ENCODE results near the gene FUT6. TPM values are rescaled to one million over a fixed set of nuclear protein-coding genes. Genes with fewer than 3 reads are reported as not detected.
"Not testable (repeated sequence)": the region's sequence is repeated elsewhere in the genome, so short reads cannot be mapped to it uniquely, and the experiment has no call there.

Gene FUT6
- total and polyA plus RNA-seq, 4 donors = 2.6 to 14.0 (median 7.3) TPM

DNA sequence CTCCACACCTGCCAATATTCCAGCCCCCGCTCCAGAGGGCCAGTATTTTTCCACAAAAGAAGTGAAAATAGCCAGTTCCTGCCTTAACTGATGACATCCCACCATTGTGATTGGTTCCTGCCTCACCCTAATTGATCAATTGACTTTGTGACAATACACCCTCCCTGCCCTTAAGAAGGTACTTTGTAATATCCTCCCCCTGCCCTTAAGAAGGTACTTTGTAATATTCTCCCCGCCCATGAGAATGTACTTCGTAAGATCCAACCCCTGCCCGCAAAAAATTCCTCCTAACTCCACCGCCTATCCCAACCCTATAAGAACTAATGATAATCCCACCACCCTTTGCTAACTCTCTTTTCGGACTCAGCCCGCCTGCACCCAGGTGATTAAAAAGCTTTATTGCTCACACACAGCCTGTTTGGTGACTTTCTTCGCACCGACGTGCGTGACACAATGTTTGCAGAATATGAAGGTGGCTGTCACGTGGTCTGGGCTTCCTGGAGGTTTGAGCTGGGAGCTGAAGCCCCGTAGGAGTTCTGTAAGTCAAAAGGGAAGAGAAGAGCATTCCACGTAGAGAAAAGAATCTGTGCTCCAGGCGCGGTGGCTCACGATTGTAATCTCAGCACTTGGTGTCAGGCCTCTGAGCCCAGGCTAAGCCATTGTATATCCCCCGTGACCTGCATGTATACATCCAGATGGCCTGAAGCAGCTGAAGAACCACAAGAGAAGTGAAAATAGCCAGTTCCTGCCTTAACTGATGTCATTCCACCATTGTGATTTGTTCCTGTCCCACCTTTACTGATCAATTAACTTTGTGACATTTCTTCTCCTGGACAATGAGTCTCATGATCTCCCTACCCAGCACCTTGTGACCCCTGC is 17.9 kb upstream of the FUT6 start (continued):
- TF ChIP-seq, protein P1, sequence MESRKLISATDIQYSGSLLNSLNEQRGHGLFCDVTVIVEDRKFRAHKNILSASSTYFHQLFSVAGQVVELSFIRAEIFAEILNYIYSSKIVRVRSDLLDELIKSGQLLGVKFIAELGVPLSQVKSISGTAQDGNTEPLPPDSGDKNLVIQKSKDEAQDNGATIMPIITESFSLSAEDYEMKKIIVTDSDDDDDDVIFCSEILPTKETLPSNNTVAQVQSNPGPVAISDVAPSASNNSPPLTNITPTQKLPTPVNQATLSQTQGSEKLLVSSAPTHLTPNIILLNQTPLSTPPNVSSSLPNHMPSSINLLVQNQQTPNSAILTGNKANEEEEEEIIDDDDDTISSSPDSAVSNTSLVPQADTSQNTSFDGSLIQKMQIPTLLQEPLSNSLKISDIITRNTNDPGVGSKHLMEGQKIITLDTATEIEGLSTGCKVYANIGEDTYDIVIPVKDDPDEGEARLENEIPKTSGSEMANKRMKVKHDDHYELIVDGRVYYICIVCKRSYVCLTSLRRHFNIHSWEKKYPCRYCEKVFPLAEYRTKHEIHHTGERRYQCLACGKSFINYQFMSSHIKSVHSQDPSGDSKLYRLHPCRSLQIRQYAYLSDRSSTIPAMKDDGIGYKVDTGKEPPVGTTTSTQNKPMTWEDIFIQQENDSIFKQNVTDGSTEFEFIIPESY (IDR thresholded peaks at IDR 0.05) = no peak

DNA sequence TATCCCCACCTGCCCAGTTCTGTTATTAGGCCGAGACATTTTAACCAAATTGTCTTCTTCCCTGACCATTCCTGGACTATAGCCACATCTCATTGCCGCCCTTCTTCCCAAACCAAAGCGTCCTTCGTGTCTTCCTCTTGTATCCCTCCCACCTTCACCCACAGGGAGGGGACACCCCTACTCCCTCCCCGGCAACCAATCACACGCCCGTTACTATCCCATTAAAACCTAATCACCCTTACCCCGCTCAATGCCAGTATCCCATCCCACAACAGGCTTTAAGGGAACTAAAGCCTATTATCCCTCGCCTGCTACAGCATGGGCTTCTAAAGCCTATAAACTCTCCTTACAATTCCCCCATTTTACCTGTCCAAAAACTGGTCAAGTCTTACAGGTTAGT is 15.6 kb upstream of the FUT6 start:
- not testable (repeated sequence) for DNase-seq (ENCODE audit: low spot score); H3K4me3 ChIP-seq (ENCODE audit: low read depth in 1 of 3, low read length in 3 of 3); H3K27ac ChIP-seq (ENCODE audit: low read depth in 1 of 2, low read length in 2 of 2); H3K36me3 ChIP-seq (ENCODE audit: control insufficient read depth in 4 of 4, insufficient read depth in 3 of 4, low read depth in 1 of 4, low read length in 3 of 4); H3K27me3 ChIP-seq (ENCODE audit: control insufficient read depth in 4 of 4, insufficient read depth in 4 of 4, low read length in 3 of 4); H3K9me3 ChIP-seq (ENCODE audit: control insufficient read depth in 4 of 4, low read length in 3 of 4); H3K4me1 ChIP-seq (ENCODE audit: control insufficient read depth in 4 of 4, insufficient read depth in 4 of 4, low read length in 3 of 4); H3K9ac ChIP-seq (ENCODE audit: low read depth in 1 of 2, low read length in 2 of 2)
- 92% methylated on average over 9 of the region's 9 CpGs for WGBS

DNA sequence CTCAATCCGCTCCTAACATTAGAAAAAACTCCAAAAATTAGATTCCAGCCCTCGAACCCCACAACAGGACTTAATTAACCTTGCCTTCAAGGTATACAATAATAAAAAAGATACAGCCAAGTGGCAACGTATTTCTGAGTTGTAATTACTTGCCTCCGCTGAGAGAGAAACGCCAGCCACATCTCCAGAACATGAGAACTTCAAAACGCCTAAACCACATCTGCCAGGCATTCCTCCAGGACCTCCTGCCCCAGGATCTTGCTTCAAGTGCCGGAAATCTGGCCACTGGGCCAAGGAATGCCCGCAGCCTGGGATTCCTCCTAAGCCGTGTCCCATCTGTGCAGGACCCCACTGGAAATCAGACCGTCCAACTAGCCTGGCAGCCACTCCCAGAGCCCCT is 14.6 kb upstream of the FUT6 start:
- H3K27ac ChIP-seq (ENCODE audit: low read depth in 1 of 2, low read length in 2 of 2); H3K27me3 ChIP-seq (ENCODE audit: control insufficient read depth in 4 of 4, insufficient read depth in 4 of 4, low read length in 3 of 4); H3K4me1 ChIP-seq (ENCODE audit: control insufficient read depth in 4 of 4, insufficient read depth in 4 of 4, low read length in 3 of 4); H3K4me3 ChIP-seq (ENCODE audit: low read depth in 1 of 3, low read length in 3 of 3); H3K9ac ChIP-seq (ENCODE audit: low read depth in 1 of 2, low read length in 2 of 2); H3K36me3 ChIP-seq (ENCODE audit: control insufficient read depth in 4 of 4, insufficient read depth in 3 of 4, low read depth in 1 of 4, low read length in 3 of 4); DNase-seq (ENCODE audit: low spot score); H3K9me3 ChIP-seq (ENCODE audit: control insufficient read depth in 4 of 4, low read length in 3 of 4): not testable (repeated sequence)
- 88% methylated on average over 10 of the region's 10 CpGs for WGBS

DNA sequence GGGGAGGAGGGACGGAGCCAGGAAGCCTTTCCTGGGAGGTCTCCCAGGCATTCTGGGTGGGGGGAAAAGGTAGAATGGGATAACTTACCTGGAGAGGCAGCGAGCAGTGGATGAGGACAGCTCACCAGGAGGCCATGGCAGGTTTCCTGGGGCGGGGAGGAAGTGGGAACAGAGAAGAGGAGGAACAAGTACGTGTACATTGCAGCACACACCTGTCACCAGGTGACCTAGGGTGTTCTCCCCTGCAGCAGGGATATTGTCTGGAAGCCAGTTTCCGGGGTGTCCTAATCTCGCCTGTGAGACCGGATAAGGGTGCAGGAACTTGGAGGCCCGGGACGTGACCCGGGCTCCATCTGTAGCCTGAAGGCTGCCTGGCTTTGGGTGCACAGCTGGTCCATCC is 11.8 kb upstream of the FUT6 start, which contains the start of gene FUT3:
Gene FUT3 (minus strand): TSS at position 148 of the 400 bp plus-strand sequence.
- Histone ChIP-seq H3K4me3 (ENCODE audit: low read depth in 1 of 3, low read length in 3 of 3) (no peak within 1 kb of the TSS), H3K36me3 (ENCODE audit: control insufficient read depth in 4 of 4, insufficient read depth in 3 of 4, low read depth in 1 of 4, low read length in 3 of 4) (no peaks in the 10 kb centered on the region), H3K27ac (ENCODE audit: low read depth in 1 of 2, low read length in 2 of 2) (no peak within 1 kb of the TSS), H3K9ac (ENCODE audit: low read depth in 1 of 2, low read length in 2 of 2) (no peak within 1 kb of the TSS), H3K4me1 (ENCODE audit: control insufficient read depth in 4 of 4, insufficient read depth in 4 of 4, low read length in 3 of 4) (peaks cover 0 to 5% (median 2%) of the 10 kb centered on the region in 4 donors), H3K9me3 (ENCODE audit: control insufficient read depth in 4 of 4, low read length in 3 of 4) (no peaks in the 10 kb centered on the region), H3K27me3 (ENCODE audit: control insufficient read depth in 4 of 4, insufficient read depth in 4 of 4, low read length in 3 of 4) (no peaks in the 10 kb centered on the region)
- 72% methylated on average over 10 of the region's 10 CpGs for WGBS
- DNase-seq (ENCODE audit: low spot score) = no peak
- TF ChIP-seq NR2F2 (IDR thresholded peaks at IDR 0.05) = no peak
- TF ChIP-seq, protein P2, sequence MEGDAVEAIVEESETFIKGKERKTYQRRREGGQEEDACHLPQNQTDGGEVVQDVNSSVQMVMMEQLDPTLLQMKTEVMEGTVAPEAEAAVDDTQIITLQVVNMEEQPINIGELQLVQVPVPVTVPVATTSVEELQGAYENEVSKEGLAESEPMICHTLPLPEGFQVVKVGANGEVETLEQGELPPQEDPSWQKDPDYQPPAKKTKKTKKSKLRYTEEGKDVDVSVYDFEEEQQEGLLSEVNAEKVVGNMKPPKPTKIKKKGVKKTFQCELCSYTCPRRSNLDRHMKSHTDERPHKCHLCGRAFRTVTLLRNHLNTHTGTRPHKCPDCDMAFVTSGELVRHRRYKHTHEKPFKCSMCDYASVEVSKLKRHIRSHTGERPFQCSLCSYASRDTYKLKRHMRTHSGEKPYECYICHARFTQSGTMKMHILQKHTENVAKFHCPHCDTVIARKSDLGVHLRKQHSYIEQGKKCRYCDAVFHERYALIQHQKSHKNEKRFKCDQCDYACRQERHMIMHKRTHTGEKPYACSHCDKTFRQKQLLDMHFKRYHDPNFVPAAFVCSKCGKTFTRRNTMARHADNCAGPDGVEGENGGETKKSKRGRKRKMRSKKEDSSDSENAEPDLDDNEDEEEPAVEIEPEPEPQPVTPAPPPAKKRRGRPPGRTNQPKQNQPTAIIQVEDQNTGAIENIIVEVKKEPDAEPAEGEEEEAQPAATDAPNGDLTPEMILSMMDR (IDR thresholded peaks at IDR 0.05; ENCODE audit: low read depth, low read length, missing input control) = no peak
- no peak for TF ChIP-seq JUND (IDR thresholded peaks at IDR 0.05)
- no peak for TF ChIP-seq FOXA1 (IDR thresholded peaks at IDR 0.05)
- TF ChIP-seq HNF4A (conservative IDR thresholded peaks at IDR 0.05) = no peak
- no peak for TF ChIP-seq SP1 (IDR thresholded peaks at IDR 0.05)
- TF ChIP-seq, protein P3, sequence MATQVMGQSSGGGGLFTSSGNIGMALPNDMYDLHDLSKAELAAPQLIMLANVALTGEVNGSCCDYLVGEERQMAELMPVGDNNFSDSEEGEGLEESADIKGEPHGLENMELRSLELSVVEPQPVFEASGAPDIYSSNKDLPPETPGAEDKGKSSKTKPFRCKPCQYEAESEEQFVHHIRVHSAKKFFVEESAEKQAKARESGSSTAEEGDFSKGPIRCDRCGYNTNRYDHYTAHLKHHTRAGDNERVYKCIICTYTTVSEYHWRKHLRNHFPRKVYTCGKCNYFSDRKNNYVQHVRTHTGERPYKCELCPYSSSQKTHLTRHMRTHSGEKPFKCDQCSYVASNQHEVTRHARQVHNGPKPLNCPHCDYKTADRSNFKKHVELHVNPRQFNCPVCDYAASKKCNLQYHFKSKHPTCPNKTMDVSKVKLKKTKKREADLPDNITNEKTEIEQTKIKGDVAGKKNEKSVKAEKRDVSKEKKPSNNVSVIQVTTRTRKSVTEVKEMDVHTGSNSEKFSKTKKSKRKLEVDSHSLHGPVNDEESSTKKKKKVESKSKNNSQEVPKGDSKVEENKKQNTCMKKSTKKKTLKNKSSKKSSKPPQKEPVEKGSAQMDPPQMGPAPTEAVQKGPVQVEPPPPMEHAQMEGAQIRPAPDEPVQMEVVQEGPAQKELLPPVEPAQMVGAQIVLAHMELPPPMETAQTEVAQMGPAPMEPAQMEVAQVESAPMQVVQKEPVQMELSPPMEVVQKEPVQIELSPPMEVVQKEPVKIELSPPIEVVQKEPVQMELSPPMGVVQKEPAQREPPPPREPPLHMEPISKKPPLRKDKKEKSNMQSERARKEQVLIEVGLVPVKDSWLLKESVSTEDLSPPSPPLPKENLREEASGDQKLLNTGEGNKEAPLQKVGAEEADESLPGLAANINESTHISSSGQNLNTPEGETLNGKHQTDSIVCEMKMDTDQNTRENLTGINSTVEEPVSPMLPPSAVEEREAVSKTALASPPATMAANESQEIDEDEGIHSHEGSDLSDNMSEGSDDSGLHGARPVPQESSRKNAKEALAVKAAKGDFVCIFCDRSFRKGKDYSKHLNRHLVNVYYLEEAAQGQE (IDR thresholded peaks at IDR 0.05) = no peak
- TF ChIP-seq, protein P1 (IDR thresholded peaks at IDR 0.05) = no peak
- no peak for TF ChIP-seq YY1 (IDR thresholded peaks at IDR 0.05)
- no peak for TF ChIP-seq EGR1 (IDR thresholded peaks at IDR 0.05; ENCODE audit: low read depth in 2 of 2)
- no peak for TF ChIP-seq RXRA (IDR thresholded peaks at IDR 0.05)
- TF ChIP-seq, protein P4, sequence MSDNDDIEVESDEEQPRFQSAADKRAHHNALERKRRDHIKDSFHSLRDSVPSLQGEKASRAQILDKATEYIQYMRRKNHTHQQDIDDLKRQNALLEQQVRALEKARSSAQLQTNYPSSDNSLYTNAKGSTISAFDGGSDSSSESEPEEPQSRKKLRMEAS (IDR thresholded peaks at IDR 0.05) = no peak
- no peak for TF ChIP-seq GABPA (IDR thresholded peaks at IDR 0.05 in 1 of 2, conservative IDR thresholded peaks at IDR 0.05 in 1 of 2)
- TF ChIP-seq FOXA2 (IDR thresholded peaks at IDR 0.05) = no peak
- TF ChIP-seq, protein P5, sequence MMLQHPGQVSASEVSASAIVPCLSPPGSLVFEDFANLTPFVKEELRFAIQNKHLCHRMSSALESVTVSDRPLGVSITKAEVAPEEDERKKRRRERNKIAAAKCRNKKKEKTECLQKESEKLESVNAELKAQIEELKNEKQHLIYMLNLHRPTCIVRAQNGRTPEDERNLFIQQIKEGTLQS (IDR thresholded peaks at IDR 0.05) = no peak
- no peak for TF ChIP-seq RAD21 (IDR thresholded peaks at IDR 0.05)

All from liver (tissue), 9 donors.